Motor neuron (in vitro differentiated cells): ENCODE data around the gene SHISA9. TPM values are rescaled to one million over a fixed set of nuclear protein-coding genes. Genes with fewer than 3 reads are reported as not detected.
"Not testable (repeated sequence)": the region's sequence is repeated elsewhere in the genome, so short reads cannot be mapped to it uniquely, and the experiment has no call there.

ENCODE experiments used
- ATAC-seq, 8 experiments: fragments of 200-7000 bp; cut with Tn5 transposase; replicated peaks in 6 of 8; 2 replicates each; pipeline ENCODE4 v1.8.0; 2021; ENCODE audit warnings: mild to moderate bottlenecking in 8 of 8, moderate library complexity in 8 of 8
- H3K27ac ChIP-seq, 2 donors: fragments of 250-450 bp; sonication (Bioruptor Pico); 2 replicates each; pipeline ENCODE4 v1.9.0; 2021; ENCODE audit warnings: antibody characterized with exemption in 2 of 2, mild to moderate bottlenecking in 2 of 2, moderate library complexity in 1 of 2
- H3K4me1 ChIP-seq, 2 donors: fragments of 250-450 bp; sonication (Bioruptor Pico); replicated peaks in 1 of 2; 2 replicates each; pipeline ENCODE4 v1.6.1; 2021; ENCODE audit warnings: antibody characterized with exemption in 2 of 2, mild to moderate bottlenecking in 2 of 2, moderate library complexity in 1 of 2
- H3K4me3 ChIP-seq, 5 donors: fragments of 250-450 bp; sonication (Bioruptor Pico); 2 replicates each; pipeline ENCODE4 v1.9.0; 2021; ENCODE audit warnings: antibody characterized with exemption in 5 of 5, mild to moderate bottlenecking in 5 of 5, moderate library complexity in 4 of 5
- WGBS, 10 experiments: fragments of 450-650 bp; shearing (Covaris generic); methylation state at CpG; one replicate each; pipeline ENCODE4 v1.0.0; 2022; 5-methylcytosine and 5-hydroxymethylcytosine counted together
- in situ Hi-C, 9 experiments: fragments of 400-800 bp; cut with MboI; loops; one replicate each; pipeline ENCODE4 v1.15.0; 2021; ENCODE audit warnings: low sequenced_read_pairs in 9 of 9, low pct_unique_long_range_greater_than_20kb in 2 of 9; ENCODE audit not compliant: unreplicated experiment in 9 of 9
- total RNA-seq, 8 experiments: library from RNA; unstranded; fragments of 300-600 nt; gene quantifications; 2 replicates each; pipeline versions ENCODE4 v1.2.3 to v1.2.4, GENCODE V29; 2022

The SHISA9 gene
- total RNA-seq, 8 experiments from 2014 or later: 0.20 to 18.3 (median 0.88) TPM

DNA sequence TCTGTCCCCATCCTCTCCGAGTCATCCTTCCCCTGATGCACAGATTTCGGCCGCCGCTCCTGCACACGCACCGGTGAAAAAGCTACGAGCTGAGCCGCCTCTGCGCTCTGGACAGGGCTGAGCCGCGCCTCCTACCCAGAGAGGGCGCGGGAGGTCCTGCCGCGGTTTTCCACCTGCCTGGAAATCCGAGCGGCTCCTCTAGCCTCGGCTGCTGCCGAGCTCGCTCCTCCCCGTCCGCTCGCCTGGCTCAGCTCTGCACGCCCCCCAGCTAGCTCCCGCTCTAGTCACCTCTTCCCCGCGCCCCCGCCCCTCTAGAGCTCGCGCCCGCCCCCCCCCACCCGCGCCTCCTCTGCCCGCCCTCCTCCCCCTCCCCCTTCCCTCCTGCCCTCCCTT is 198 bp upstream of the SHISA9 start:
- H3K4me3 ChIP-seq: peak overlapping the region; percentile 35 to 49 (median 40)
- H3K27ac ChIP-seq: no peak overlapping the region
- in situ Hi-C loops: no loop called here
- ATAC-seq: peak in 6 of 8 experiments; percentile 60 to 90 (median 86)
- WGBS, 10 experiments: 0% methylated on average over 3 to 10 of the region's 34 CpGs; no CpG with 5 or more reads in 7 of the 10 experiments
- H3K4me1 ChIP-seq: peaks cover 2 to 6% of the 10 kb centered on the region in 2 donors

- in situ Hi-C loops: no loop called here
- 0 to 3% (median 2%) methylated on average over 1 to 14 of the region's 55 CpGs; no CpG with 5 or more reads in 5 of the 10 experiments for WGBS, 10 experiments
- no peak overlapping the region for H3K27ac ChIP-seq
- peaks cover 2 to 6% of the 10 kb centered on the region in 2 donors for H3K4me1 ChIP-seq
- peak overlapping the region; percentile 35 to 49 (median 40) for H3K4me3 ChIP-seq
- ATAC-seq: peak in 4 of 8 experiments; percentile 9 to 12 (median 9)
These were observed 1.3 kb downstream of the SHISA9 start for GRCh38 chr16:12902511-12903372.

GRCh38 chr16:12903407-12904328 is 2.3 kb downstream of the SHISA9 start:
- H3K4me1 ChIP-seq: peaks cover 2 to 6% of the 10 kb centered on the region in 2 donors
- H3K4me3 ChIP-seq: peak overlapping the region; percentile 35 to 49 (median 40)
- in situ Hi-C loops: no loop called here
- ATAC-seq: no peak
- no peak overlapping the region for H3K27ac ChIP-seq
- 0 to 30% (median 1%) methylated on average over 1 to 10 of the region's 38 CpGs; no CpG with 5 or more reads in 2 of the 10 experiments for WGBS, 10 experiments

GRCh38 chr16:12904329-12904671 is 2.9 kb downstream of the SHISA9 start:
- WGBS, 10 experiments: 0 to 80% (median 20%) methylated on average over 1 to 2 of the region's 7 CpGs; no CpG with 5 or more reads in 5 of the 10 experiments
- no peak for ATAC-seq
- peak overlapping the region in 2 of 5 donors; percentile 41 to 49 for H3K4me3 ChIP-seq
- in situ Hi-C loops: no loop called here
- no peak overlapping the region for H3K27ac ChIP-seq
- H3K4me1 ChIP-seq: peaks cover 2 to 6% of the 10 kb centered on the region in 2 donors

GRCh38 chr16:12906271-12906670 is 4.9 kb downstream of the SHISA9 start:
- H3K4me1 ChIP-seq: peaks cover 2 to 6% of the 10 kb centered on the region in 2 donors
- no peak for ATAC-seq
- in situ Hi-C loops: no loop called here
- H3K4me3 ChIP-seq: no peak overlapping the region
- WGBS, 10 experiments: 28 to 83% (median 77%) methylated on average over 2 to 5 of the region's 5 CpGs; no CpG with 5 or more reads in 3 of the 10 experiments
- H3K27ac ChIP-seq: no peak overlapping the region

GRCh38 chr16:12906765-12907516 is 5.5 kb downstream of the SHISA9 start:
- 14 to 100% (median 72%) methylated on average over 1 to 4 of the region's 5 CpGs; no CpG with 5 or more reads in 3 of the 10 experiments for WGBS, 10 experiments
- H3K4me3 ChIP-seq: no peak overlapping the region
- no peak overlapping the region for H3K27ac ChIP-seq
- in situ Hi-C loops: no loop called here
- ATAC-seq: no peak
- H3K4me1 ChIP-seq: peaks cover 2 to 6% of the 10 kb centered on the region in 2 donors

- ATAC-seq: peak in 2 of 8 experiments; percentile 31 to 86
- Histone ChIP-seq H3K4me3 (no peak overlapping the region), H3K27ac (no peak overlapping the region), H3K4me1 (peaks cover 2 to 6% of the 10 kb centered on the region in 2 donors)
- WGBS, 10 experiments: 0 to 95% (median 58%) methylated on average over 1 to 4 of the region's 5 CpGs; no CpG with 5 or more reads in 1 of the 10 experiments
- in situ Hi-C loops: no loop called here
These were observed 6.4 kb downstream of the SHISA9 start for GRCh38 chr16:12907670-12908233.

- Histone ChIP-seq H3K27ac (no peak overlapping the region), H3K4me3 (no peak overlapping the region), H3K4me1 (peaks cover 0 to 3% of the 10 kb centered on the region in 2 donors)
- 11 to 100% (median 68%) methylated on average over 1 to 5 of the region's 5 CpGs for WGBS, 10 experiments
- peak in 1 of 8 experiments; percentile 15 for ATAC-seq
- in situ Hi-C loops: no loop called here
These were observed 15.8 kb downstream of the SHISA9 start for GRCh38 chr16:12917246-12917645.

- H3K4me3 ChIP-seq: no peak overlapping the region
- peak in 2 of 8 experiments; percentile 42 to 81 for ATAC-seq
- in situ Hi-C loops: no loop called here
- 0 to 60% (median 14%) methylated on average over 1 of the region's 1 CpG; no CpG with 5 or more reads in 3 of the 10 experiments for WGBS, 10 experiments
- H3K4me1 ChIP-seq: peaks cover 0 to 3% of the 10 kb centered on the region in 2 donors
- H3K27ac ChIP-seq: no peak overlapping the region
These were observed 16.3 kb downstream of the SHISA9 start for GRCh38 chr16:12917653-12918052.

DNA sequence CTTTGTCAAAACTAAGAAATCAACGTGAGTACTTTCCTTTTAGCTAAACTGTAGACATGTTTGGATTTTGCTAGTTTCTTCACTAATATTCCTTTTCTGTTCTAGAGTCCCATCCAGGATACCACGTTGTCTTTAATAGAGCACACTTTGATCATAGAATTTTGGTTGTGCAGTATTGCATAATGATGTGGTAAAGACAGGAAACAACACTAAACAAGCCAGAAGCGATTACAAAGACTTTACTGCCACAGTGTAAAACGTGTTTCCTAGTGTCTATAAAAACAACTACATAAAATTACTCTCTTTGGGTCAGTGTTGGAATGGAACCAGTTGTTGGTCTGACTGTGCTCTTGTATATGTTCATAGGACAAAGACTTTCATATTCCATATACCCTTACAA is 19.3 kb downstream of the SHISA9 start:
- in situ Hi-C loops: no loop called here
- peaks cover 0 to 3% of the 10 kb centered on the region in 2 donors for H3K4me1 ChIP-seq
- ATAC-seq: no peak
- WGBS, 10 experiments: 11 to 86% (median 60%) methylated on average over 1 to 4 of the region's 4 CpGs
- H3K27ac ChIP-seq: no peak overlapping the region
- no peak overlapping the region for H3K4me3 ChIP-seq

DNA sequence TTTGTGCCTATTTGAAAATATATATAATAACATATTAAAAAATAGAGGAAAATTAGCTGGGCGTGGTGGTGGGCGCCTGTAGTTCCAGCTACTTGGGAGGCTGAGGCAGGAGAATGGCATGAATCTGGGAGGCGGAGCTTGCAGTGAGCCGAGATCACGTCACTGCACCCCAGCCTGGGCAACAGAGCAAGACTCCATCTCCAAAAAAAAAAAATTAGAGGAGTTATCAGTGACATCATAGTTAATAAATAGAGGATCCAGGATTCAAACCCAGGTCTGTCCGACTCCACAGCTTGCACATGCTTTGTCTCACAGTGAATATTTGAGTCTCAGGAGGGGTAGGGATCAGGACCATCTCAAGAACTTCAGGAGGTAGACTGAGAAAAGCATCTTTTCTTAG is 22.2 kb downstream of the SHISA9 start:
- in situ Hi-C loops, ATAC-seq, H3K4me3 ChIP-seq, H3K27ac ChIP-seq, H3K4me1 ChIP-seq: not testable (repeated sequence)
- WGBS, 10 experiments: 14 to 100% (median 83%) methylated on average over 2 to 6 of the region's 6 CpGs; no CpG with 5 or more reads in 3 of the 10 experiments
